NCI-H446 treated with DMSO at 0.1 percent for 48 hours (cell line): Measurements from ENCODE around the gene REXO4.

Source experiments
- DNase-seq: peaks from one replicate; lab custom pipeline; 2025; lab: John Stamatoyannopoulos, UW

REXO4 gene

GRCh38 chr9:133367221-133367620 is 50.6 kb downstream of the REXO4 start:
- no peak for DNase-seq

GRCh38 chr9:133366435-133366834 is 51.4 kb downstream of the REXO4 start:
- DNase-seq, result no peak

- no peak for DNase-seq
Observed at GRCh38 chr9:133362359-133363044, 55.3 kb downstream of the REXO4 start.

GRCh38 chr9:133361507-133362092 is 56.2 kb downstream of the REXO4 start:
- DNase-seq, result no peak

GRCh38 chr9:133360400-133361393 is 57.1 kb downstream of the REXO4 start:
- DNase-seq, result no peak

- no peak for DNase-seq
Observed at GRCh38 chr9:133359399-133360175, 58.2 kb downstream of the REXO4 start.

- DNase-seq, result no peak
Observed at GRCh38 chr9:133357656-133358055, 60.2 kb downstream of the REXO4 start.

- DNase-seq, result no peak
Observed at GRCh38 chr9:133356391-133357091, 61.3 kb downstream of the REXO4 start, which contains the start of the genes SURF1 and SURF2. Gene SURF1 (minus strand): TSS chr9:133356487. CDS start chr9:133356453, 34 bp downstream. Gene SURF2 (plus strand): TSS chr9:133356550. CDS start chr9:133356593, 43 bp downstream.
